ENCODE measurements around the gene EIF2A. TPM values are rescaled to one million over a fixed set of nuclear protein-coding genes. Genes with fewer than 3 reads are reported as not detected.
"Not testable (repeated sequence)": the region's sequence is repeated elsewhere in the genome, so short reads cannot be mapped to it uniquely, and the experiment has no call there.

The EIF2A gene
- total RNA-seq, 1 experiment from 2014 or later, result 117 TPM

- no peak for DNase-seq (ENCODE audit: unreplicated experiment)
- POLR2A ChIA-PET, result interaction anchor here (0.6 to 1.1 kb wide), 2 partner anchors 11 to 43 kb away, joined by 3 to 4 read pairs; partner anchors contain the start of gene SELENOT
Observed at GRCh38 chr3:150613709-150614480, 67.3 kb downstream of the EIF2A start.

GRCh38 chr3:150620002-150620689, 73.6 kb downstream of the EIF2A start:
- intact Hi-C loops (cut with micrococcal nuclease), result no loop called here
- Mint-ChIP-seq H3K9me3 (ENCODE audit: unreplicated experiment) (no peaks in the 10 kb centered on the region), H3K36me3 (ENCODE audit: insufficient read depth, unreplicated experiment) (peaks cover under 1% of the 10 kb centered on the region), H3K4me3 (ENCODE audit: unreplicated experiment) (no peak overlapping the region), H3K27ac (ENCODE audit: low read depth, unreplicated experiment) (no peak overlapping the region), H3K4me1 (ENCODE audit: insufficient read depth, unreplicated experiment) (peaks cover 7% of the 10 kb centered on the region), H3K27me3 (ENCODE audit: insufficient read depth, unreplicated experiment) (no peaks in the 10 kb centered on the region)
- no TSS peak for BruUV-seq (replicated peaks)
- no peak for DNase-seq (ENCODE audit: unreplicated experiment)
- ChIA-PET POLR2A (no interaction called here), CTCF (no interaction called here)
- TF ChIP-seq, protein P1, sequence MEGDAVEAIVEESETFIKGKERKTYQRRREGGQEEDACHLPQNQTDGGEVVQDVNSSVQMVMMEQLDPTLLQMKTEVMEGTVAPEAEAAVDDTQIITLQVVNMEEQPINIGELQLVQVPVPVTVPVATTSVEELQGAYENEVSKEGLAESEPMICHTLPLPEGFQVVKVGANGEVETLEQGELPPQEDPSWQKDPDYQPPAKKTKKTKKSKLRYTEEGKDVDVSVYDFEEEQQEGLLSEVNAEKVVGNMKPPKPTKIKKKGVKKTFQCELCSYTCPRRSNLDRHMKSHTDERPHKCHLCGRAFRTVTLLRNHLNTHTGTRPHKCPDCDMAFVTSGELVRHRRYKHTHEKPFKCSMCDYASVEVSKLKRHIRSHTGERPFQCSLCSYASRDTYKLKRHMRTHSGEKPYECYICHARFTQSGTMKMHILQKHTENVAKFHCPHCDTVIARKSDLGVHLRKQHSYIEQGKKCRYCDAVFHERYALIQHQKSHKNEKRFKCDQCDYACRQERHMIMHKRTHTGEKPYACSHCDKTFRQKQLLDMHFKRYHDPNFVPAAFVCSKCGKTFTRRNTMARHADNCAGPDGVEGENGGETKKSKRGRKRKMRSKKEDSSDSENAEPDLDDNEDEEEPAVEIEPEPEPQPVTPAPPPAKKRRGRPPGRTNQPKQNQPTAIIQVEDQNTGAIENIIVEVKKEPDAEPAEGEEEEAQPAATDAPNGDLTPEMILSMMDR (IDR thresholded peaks at IDR 0.05; ENCODE audit: unreplicated experiment), result no peak

More at GRCh38 chr3:150613709-150614480, 67.3 kb downstream of the EIF2A start:
- intact Hi-C loops (cut with micrococcal nuclease), result no loop called here
- no peaks in the 10 kb centered on the region for H3K27me3 Mint-ChIP-seq (ENCODE audit: insufficient read depth, unreplicated experiment)
- no peaks in the 10 kb centered on the region for H3K9me3 Mint-ChIP-seq (ENCODE audit: unreplicated experiment)
- no TSS peak for BruUV-seq (replicated peaks)
- CTCF ChIA-PET, result interaction anchor here (0.6 kb wide), 1 partner anchor 909 kb away, joined by 4 read pairs; no protein-coding TSS in a partner anchor
- peaks cover 10% of the 10 kb centered on the region for H3K4me1 Mint-ChIP-seq (ENCODE audit: insufficient read depth, unreplicated experiment)
- no peak overlapping the region for H3K4me3 Mint-ChIP-seq (ENCODE audit: unreplicated experiment)
- no peak overlapping the region for H3K27ac Mint-ChIP-seq (ENCODE audit: low read depth, unreplicated experiment)
- TF ChIP-seq, protein P1 (IDR thresholded peaks at IDR 0.05; ENCODE audit: unreplicated experiment), result no peak
- H3K36me3 Mint-ChIP-seq (ENCODE audit: insufficient read depth, unreplicated experiment), result peaks cover 28% of the 10 kb centered on the region

DNA sequence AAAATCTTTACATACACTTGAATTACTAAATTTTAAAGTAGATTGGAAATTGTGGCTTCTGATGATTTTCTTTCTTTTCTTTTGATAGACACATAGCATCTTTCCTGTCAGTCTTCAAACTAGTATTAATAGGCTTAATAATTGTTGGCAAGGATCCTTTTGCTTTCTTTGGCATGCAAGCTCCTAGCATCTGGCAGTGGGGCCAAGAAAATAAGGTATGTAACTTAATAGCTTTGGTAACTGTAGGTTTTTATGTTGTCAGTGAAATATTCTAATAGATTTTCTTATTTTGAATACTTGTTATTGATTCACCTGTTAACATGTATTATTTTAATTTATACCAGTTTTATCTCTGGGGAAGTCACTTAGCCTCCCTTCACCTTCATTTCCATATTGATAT, 76.4 kb downstream of the EIF2A start:
- H3K27ac Mint-ChIP-seq (ENCODE audit: low read depth, unreplicated experiment); H3K4me1 Mint-ChIP-seq (ENCODE audit: insufficient read depth, unreplicated experiment); BruUV-seq (replicated peaks); POLR2A ChIA-PET; H3K9me3 Mint-ChIP-seq (ENCODE audit: unreplicated experiment); H3K4me3 Mint-ChIP-seq (ENCODE audit: unreplicated experiment); H3K27me3 Mint-ChIP-seq (ENCODE audit: insufficient read depth, unreplicated experiment); CTCF ChIA-PET; intact Hi-C loops (cut with micrococcal nuclease): not testable (repeated sequence)
- H3K36me3 Mint-ChIP-seq (ENCODE audit: insufficient read depth, unreplicated experiment), result peaks cover 20% of the 10 kb centered on the region
- peak; percentile 11 for DNase-seq (ENCODE audit: unreplicated experiment)

- H3K4me1 Mint-ChIP-seq (ENCODE audit: insufficient read depth, unreplicated experiment), result peaks cover 7% of the 10 kb centered on the region
- DNase-seq (ENCODE audit: unreplicated experiment), result no peak
- H3K4me3 Mint-ChIP-seq (ENCODE audit: unreplicated experiment), result no peak overlapping the region
- TF ChIP-seq, protein P1 (IDR thresholded peaks at IDR 0.05; ENCODE audit: unreplicated experiment), result no peak
- ChIA-PET POLR2A (interaction anchor here (0.6 to 0.8 kb wide), 2 partner anchors 79 to 214 kb away, joined by 3 read pairs; no protein-coding TSS in a partner anchor), CTCF (no interaction called here)
- H3K36me3 Mint-ChIP-seq (ENCODE audit: insufficient read depth, unreplicated experiment), result peaks cover 28% of the 10 kb centered on the region
- no peaks in the 10 kb centered on the region for H3K27me3 Mint-ChIP-seq (ENCODE audit: insufficient read depth, unreplicated experiment)
- H3K27ac Mint-ChIP-seq (ENCODE audit: low read depth, unreplicated experiment), result no peak overlapping the region
- no TSS peak for BruUV-seq (replicated peaks)
- intact Hi-C loops (cut with micrococcal nuclease), result no loop called here
- H3K9me3 Mint-ChIP-seq (ENCODE audit: unreplicated experiment), result no peaks in the 10 kb centered on the region
Observed at GRCh38 chr3:150623945-150624344, 77.4 kb downstream of the EIF2A start.
